Uterus (tissue), 2 donors: ENCODE results near the gene ZNF747.

Experiments
- CTCF ChIP-seq, 4 experiments: fragments of 200-600 bp in 2 of 4; fragments of 450-650 bp in 2 of 4; sonication (generic) in 2 of 4; IDR thresholded peaks; one replicate each; pipeline ENCODE4 v1.5.1; 2016 to 2019; ENCODE audit warnings: antibody characterized with exemption in 4 of 4, mild to moderate bottlenecking in 2 of 4, moderate library complexity in 1 of 4
- POLR2A ChIP-seq, 2 donors: fragments of 450-650 bp; IDR thresholded peaks; one replicate each; pipeline ENCODE4 v1.6.1; 2016; ENCODE audit warnings: antibody characterized with exemption in 2 of 2, mild to moderate bottlenecking in 1 of 2, moderate library complexity in 1 of 2

GRCh38 chr16:30503403-30504296 is 31.0 kb downstream of the ZNF747 start:
- no peak for TF ChIP-seq CTCF (IDR thresholded peaks at IDR 0.05)
- TF ChIP-seq POLR2A (IDR thresholded peaks at IDR 0.05): no peak
